ENCODE data around the gene ZHX3. TPM values are rescaled to one million over a fixed set of nuclear protein-coding genes. Genes with fewer than 3 reads are reported as not detected.

Gene ZHX3
- total RNA-seq, 1 experiment from 2014 or later: 24.6 TPM

- POLR2A ChIA-PET: no interaction called here
- intact Hi-C loops (cut with micrococcal nuclease; ENCODE audit: unreplicated experiment): no loop called here
- no peaks in the 10 kb centered on the region for H3K9me3 ChIP-seq
- no peak overlapping the region for H3K4me3 ChIP-seq (ENCODE audit: low read depth, low read length)
- no peaks in the 10 kb centered on the region for H3K27me3 ChIP-seq (replicated peaks; ENCODE audit: control insufficient read depth, insufficient read depth, low read length)
- Mint-ChIP-seq H3K27ac (ENCODE audit: unreplicated experiment) (no peak overlapping the region), H3K4me3 (ENCODE audit: unreplicated experiment) (no peak overlapping the region), H3K36me3 (ENCODE audit: insufficient read depth, unreplicated experiment) (peaks cover 14% of the 10 kb centered on the region), H3K4me1 (ENCODE audit: low read depth, unreplicated experiment) (no peaks in the 10 kb centered on the region), H3K9me3 (ENCODE audit: unreplicated experiment) (no peaks in the 10 kb centered on the region), H3K27me3 (ENCODE audit: insufficient read depth, unreplicated experiment) (no peaks in the 10 kb centered on the region)
- no TSS peak for BruUV-seq (replicated peaks)
- CTCF ChIA-PET: interaction anchor here (0.5 to 1.5 kb wide), 6 partner anchors 15 to 198 kb away, joined by 3 to 6 read pairs (median 4); partner anchors contain the start of gene LPIN3
- H3K4me1 ChIP-seq: peaks cover 10% of the 10 kb centered on the region
- no peak for TF ChIP-seq CTCF (IDR thresholded peaks at IDR 0.05; ENCODE audit: insufficient read depth in 1 of 2, low read depth in 1 of 2, low read length in 1 of 2, severe bottlenecking in 1 of 2, unreplicated experiment in 1 of 2)
- H3K36me3 ChIP-seq (ENCODE audit: control insufficient read depth, insufficient read depth, low read length): 0 out of 2 replicates have a peak, but pooled peaks cover 4% of the 10 kb centered on the region
- no peak for DNase-seq
Observed at GRCh38 chr20:41142245-41142644, 175.3 kb downstream of the ZHX3 start.

GRCh38 chr20:41141153-41141815, 176.2 kb downstream of the ZHX3 start:
- H3K27me3 ChIP-seq (replicated peaks; ENCODE audit: control insufficient read depth, insufficient read depth, low read length): no peaks in the 10 kb centered on the region
- CTCF ChIA-PET: interaction anchor here (1.0 to 1.5 kb wide), 4 partner anchors 91 to 198 kb away, joined by 3 to 6 read pairs (median 4); no protein-coding TSS in a partner anchor
- Mint-ChIP-seq H3K4me1 (ENCODE audit: low read depth, unreplicated experiment) (peaks cover 4% of the 10 kb centered on the region), H3K9me3 (ENCODE audit: unreplicated experiment) (no peaks in the 10 kb centered on the region), H3K27me3 (ENCODE audit: insufficient read depth, unreplicated experiment) (no peaks in the 10 kb centered on the region), H3K4me3 (ENCODE audit: unreplicated experiment) (no peak overlapping the region), H3K36me3 (ENCODE audit: insufficient read depth, unreplicated experiment) (peaks cover 18% of the 10 kb centered on the region), H3K27ac (ENCODE audit: unreplicated experiment) (no peak overlapping the region)
- H3K9me3 ChIP-seq: no peaks in the 10 kb centered on the region
- H3K4me1 ChIP-seq: peaks cover 12% of the 10 kb centered on the region
- intact Hi-C loops (cut with micrococcal nuclease; ENCODE audit: unreplicated experiment): no loop called here
- DNase-seq: no peak
- no TSS peak for BruUV-seq (replicated peaks)
- TF ChIP-seq CTCF (IDR thresholded peaks at IDR 0.05; ENCODE audit: insufficient read depth in 1 of 2, low read depth in 1 of 2, low read length in 1 of 2, severe bottlenecking in 1 of 2, unreplicated experiment in 1 of 2): no peak
- no peak overlapping the region for H3K4me3 ChIP-seq (ENCODE audit: low read depth, low read length)
- H3K36me3 ChIP-seq (ENCODE audit: control insufficient read depth, insufficient read depth, low read length): 0 out of 2 replicates have a peak, but pooled peaks cover 4% of the 10 kb centered on the region
- POLR2A ChIA-PET: interaction anchor here (0.6 to 0.7 kb wide), 2 partner anchors 122 to 160 kb away, joined by 3 to 4 read pairs; no protein-coding TSS in a partner anchor

GRCh38 chr20:41140226-41141133, 177.1 kb downstream of the ZHX3 start:
- no peaks in the 10 kb centered on the region for H3K9me3 Mint-ChIP-seq (ENCODE audit: unreplicated experiment)
- peaks cover 26% of the 10 kb centered on the region for H3K36me3 Mint-ChIP-seq (ENCODE audit: insufficient read depth, unreplicated experiment)
- H3K9me3 ChIP-seq: no peaks in the 10 kb centered on the region
- intact Hi-C loops (cut with micrococcal nuclease; ENCODE audit: unreplicated experiment): no loop called here
- peaks cover 17% of the 10 kb centered on the region for H3K4me1 ChIP-seq
- CTCF ChIA-PET: interaction anchor here (1.1 kb wide), 1 partner anchor 148 kb away, joined by 3 read pairs; no protein-coding TSS in a partner anchor
- no peak for DNase-seq
- no peak for TF ChIP-seq CTCF (IDR thresholded peaks at IDR 0.05; ENCODE audit: insufficient read depth in 1 of 2, low read depth in 1 of 2, low read length in 1 of 2, severe bottlenecking in 1 of 2, unreplicated experiment in 1 of 2)
- 0 out of 2 replicates have a peak, but pooled peaks cover 4% of the 10 kb centered on the region for H3K36me3 ChIP-seq (ENCODE audit: control insufficient read depth, insufficient read depth, low read length)
- H3K4me1 Mint-ChIP-seq (ENCODE audit: low read depth, unreplicated experiment): peaks cover 12% of the 10 kb centered on the region
- H3K4me3 ChIP-seq (ENCODE audit: low read depth, low read length): no peak overlapping the region
- no peaks in the 10 kb centered on the region for H3K27me3 Mint-ChIP-seq (ENCODE audit: insufficient read depth, unreplicated experiment)
- H3K4me3 Mint-ChIP-seq (ENCODE audit: unreplicated experiment): no peak overlapping the region
- no peaks in the 10 kb centered on the region for H3K27me3 ChIP-seq (replicated peaks; ENCODE audit: control insufficient read depth, insufficient read depth, low read length)
- no TSS peak for BruUV-seq (replicated peaks)
- H3K27ac Mint-ChIP-seq (ENCODE audit: unreplicated experiment): no peak overlapping the region
- POLR2A ChIA-PET: interaction anchor here (0.6 kb wide), 1 partner anchor 419 kb away, joined by 3 read pairs; no protein-coding TSS in a partner anchor
